ENCODE measurements around the gene EFHD2. TPM values are rescaled to one million over a fixed set of nuclear protein-coding genes. Genes with fewer than 3 reads are reported as not detected.

Gene EFHD2
- total RNA-seq, 1 donor, result 36.3 TPM

GRCh38 chr1:15406614-15407559 is 2.8 kb upstream of the EFHD2 start:
- TF ChIP-seq, protein P1, sequence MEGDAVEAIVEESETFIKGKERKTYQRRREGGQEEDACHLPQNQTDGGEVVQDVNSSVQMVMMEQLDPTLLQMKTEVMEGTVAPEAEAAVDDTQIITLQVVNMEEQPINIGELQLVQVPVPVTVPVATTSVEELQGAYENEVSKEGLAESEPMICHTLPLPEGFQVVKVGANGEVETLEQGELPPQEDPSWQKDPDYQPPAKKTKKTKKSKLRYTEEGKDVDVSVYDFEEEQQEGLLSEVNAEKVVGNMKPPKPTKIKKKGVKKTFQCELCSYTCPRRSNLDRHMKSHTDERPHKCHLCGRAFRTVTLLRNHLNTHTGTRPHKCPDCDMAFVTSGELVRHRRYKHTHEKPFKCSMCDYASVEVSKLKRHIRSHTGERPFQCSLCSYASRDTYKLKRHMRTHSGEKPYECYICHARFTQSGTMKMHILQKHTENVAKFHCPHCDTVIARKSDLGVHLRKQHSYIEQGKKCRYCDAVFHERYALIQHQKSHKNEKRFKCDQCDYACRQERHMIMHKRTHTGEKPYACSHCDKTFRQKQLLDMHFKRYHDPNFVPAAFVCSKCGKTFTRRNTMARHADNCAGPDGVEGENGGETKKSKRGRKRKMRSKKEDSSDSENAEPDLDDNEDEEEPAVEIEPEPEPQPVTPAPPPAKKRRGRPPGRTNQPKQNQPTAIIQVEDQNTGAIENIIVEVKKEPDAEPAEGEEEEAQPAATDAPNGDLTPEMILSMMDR (IDR thresholded peaks at IDR 0.05; ENCODE audit: insufficient read depth, low read depth, low read length), result no peak
- DNase-seq (ENCODE audit: low read depth), result peak; percentile 32
- no peak overlapping the region for H3K4me3 ChIP-seq (ENCODE audit: low read depth, low read length)

GRCh38 chr1:15407580-15407979 is 2.1 kb upstream of the EFHD2 start:
- TF ChIP-seq, protein P1 (IDR thresholded peaks at IDR 0.05; ENCODE audit: insufficient read depth, low read depth, low read length), result no peak
- H3K4me3 ChIP-seq (ENCODE audit: low read depth, low read length), result no peak overlapping the region
- no peak for DNase-seq (ENCODE audit: low read depth)

GRCh38 chr1:15408890-15409387 is 749 bp upstream of the EFHD2 start:
- DNase-seq (ENCODE audit: low read depth), result no peak
- H3K4me3 ChIP-seq (ENCODE audit: low read depth, low read length), result peak overlapping the region; percentile 82
- TF ChIP-seq, protein P1 (IDR thresholded peaks at IDR 0.05; ENCODE audit: insufficient read depth, low read depth, low read length), result no peak

GRCh38 chr1:15410223-15410883 is 665 bp downstream of the EFHD2 start:
- TF ChIP-seq, protein P1 (IDR thresholded peaks at IDR 0.05; ENCODE audit: insufficient read depth, low read depth, low read length), result no peak
- peak overlapping the region; percentile 82 for H3K4me3 ChIP-seq (ENCODE audit: low read depth, low read length)
- DNase-seq (ENCODE audit: low read depth), result no peak

DNA sequence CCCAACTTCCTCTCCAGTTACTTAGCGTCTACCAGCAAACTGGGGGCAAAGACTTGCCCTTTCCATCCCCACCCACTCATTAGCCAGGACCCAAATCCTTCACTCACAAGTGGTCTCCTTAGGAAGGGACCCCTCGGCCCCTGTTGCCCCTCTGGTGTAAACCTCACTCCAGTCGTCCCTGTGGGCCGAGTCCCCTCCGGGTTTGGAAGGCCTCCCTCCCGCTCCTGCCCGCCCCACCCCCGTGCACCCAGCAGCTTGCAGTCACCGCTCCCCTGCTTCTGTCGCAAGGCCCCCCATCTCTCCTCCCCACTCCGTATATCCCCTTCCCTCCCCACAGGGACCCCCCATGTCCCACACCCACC is 1.2 kb downstream of the EFHD2 start:
- TF ChIP-seq, protein P1 (IDR thresholded peaks at IDR 0.05; ENCODE audit: insufficient read depth, low read depth, low read length), result no peak
- no peak for DNase-seq (ENCODE audit: low read depth)
- H3K4me3 ChIP-seq (ENCODE audit: low read depth, low read length), result peak overlapping the region; percentile 82

DNA sequence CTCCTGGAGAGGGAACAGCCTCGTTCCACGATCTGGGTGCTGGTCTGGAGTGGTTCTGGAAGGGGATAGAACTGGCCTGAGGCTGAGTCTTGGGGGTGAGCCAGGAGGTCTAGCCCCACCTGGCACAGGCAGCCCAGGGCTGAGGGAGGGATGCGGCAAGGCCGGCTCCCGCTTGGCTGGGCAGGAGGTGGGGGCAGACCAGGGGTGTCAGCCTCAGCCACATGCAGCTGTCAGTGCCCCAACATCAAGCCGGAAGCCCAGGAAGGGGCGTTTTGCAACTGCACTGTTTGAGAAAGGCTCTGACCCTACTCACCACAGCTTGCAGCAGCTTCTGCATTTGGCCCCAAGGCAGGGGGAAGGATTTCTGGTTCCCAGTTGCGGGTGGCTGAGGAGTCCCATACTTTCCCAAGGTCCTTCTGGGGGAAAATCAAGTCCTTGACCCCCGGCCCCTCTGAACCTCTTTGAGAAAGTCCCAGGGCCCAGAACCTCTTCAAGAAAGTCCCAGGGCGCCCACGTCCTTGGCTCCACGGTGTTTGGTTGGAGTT is 2.0 kb downstream of the EFHD2 start:
- peak; percentile 60 for DNase-seq (ENCODE audit: low read depth)
- peak overlapping the region; percentile 82 for H3K4me3 ChIP-seq (ENCODE audit: low read depth, low read length)
- TF ChIP-seq, protein P1 (IDR thresholded peaks at IDR 0.05; ENCODE audit: insufficient read depth, low read depth, low read length), result no peak
